HCT116 (cell line): ENCODE data around the gene ACR. TPM values are rescaled to one million over a fixed set of nuclear protein-coding genes. Genes with fewer than 3 reads are reported as not detected.

Experiments used
- ATAC-seq: fragments of 200-7000 bp; cut with Tn5 transposase; 2 replicates; pipeline ENCODE4 v1.9.1; 2020; ENCODE audit warnings: mild to moderate bottlenecking, moderate library complexity
- BruUV-seq: library from RNA; stranded (reverse); fragments of 400-500 nt; replicated peaks from 2 replicates; lab custom pipeline; 2021; lab: Mats Ljungman, UMichigan
- CTCF ChIA-PET: fragments of 300-600 bp; sonication (Branson Sonifier 250); formaldehyde crosslinking; loops from one replicate; lab custom pipeline; 2021; ENCODE audit warnings: antibody characterized with exemption; lab: Charles Lee
- POLR2A ChIA-PET: fragments of 300-600, 350-600 bp; sonication (Branson Sonifier 250); formaldehyde crosslinking; loops from one replicate; lab custom pipeline; 2021; ENCODE audit warnings: antibody characterized with exemption; lab: Charles Lee
- RAD21 ChIA-PET, 2 experiments: fragments of 300-600 bp; sonication (Branson Sonifier 250); formaldehyde crosslinking; loops; one replicate each; lab custom pipeline; 2023; ENCODE audit warnings: low total read pairs in 2 of 2; ENCODE audit not compliant: uncharacterized antibody in 2 of 2, unreplicated experiment in 2 of 2, low non-redundant PET in 1 of 2; lab: Charles Lee
- DNase-seq: peaks from one replicate; pipeline ENCODE4 v3.0.0-alpha.2; 2010; ENCODE audit warnings: low read depth, low spot score
- H2AFZ ChIP-seq: fragments of 200-600 bp; shearing (Covaris generic), sonication (generic); 2 replicates; pipeline ENCODE4 v1.6.1; 2017; ENCODE audit warnings: low read depth, mixed run types, mixed read lengths, antibody characterized with exemption, low read length; ENCODE audit not compliant: poor library complexity, severe bottlenecking
- H3K27ac ChIP-seq: 2 replicates; pipeline ENCODE4 v1.5.1; 2012; ENCODE audit warnings: low read depth, low read length
- H3K27me3 ChIP-seq: fragments of 200-600 bp; sonication (generic); 2 replicates; pipeline ENCODE4 v1.6.1; 2016; ENCODE audit warnings: mixed run types, low read length, mixed read lengths; ENCODE audit not compliant: insufficient read depth
- H3K36me3 ChIP-seq, 2 experiments: fragments of 200-500 bp in 1 of 2; fragments of 200-600 bp in 1 of 2; sonication (Bioruptor generic) in 1 of 2; sonication (generic) in 1 of 2; 2 replicates each; pipeline versions ENCODE4 v1.5.1 to v1.6.1; 2014 to 2016; ENCODE audit warnings: low read length in 2 of 2, inconsistent platforms in 1 of 2, mixed read lengths in 1 of 2, mixed run types in 1 of 2; ENCODE audit not compliant: insufficient read depth in 2 of 2, control insufficient read depth in 1 of 2
- H3K4me1 ChIP-seq, 2 experiments: fragments of 200-600 bp in 1 of 2; sonication (generic) in 1 of 2; 2 replicates each; pipeline versions ENCODE4 v1.5.1 to v1.6.1; 2012 to 2017; ENCODE audit warnings: low read length in 2 of 2, inconsistent platforms in 1 of 2, mild to moderate bottlenecking in 1 of 2, mixed read lengths in 1 of 2, mixed run types in 1 of 2, moderate library complexity in 1 of 2; ENCODE audit not compliant: insufficient read depth in 2 of 2, control insufficient read depth in 1 of 2
- H3K4me2 ChIP-seq: fragments of 200-600 bp; sonication (generic); 2 replicates; pipeline ENCODE4 v1.6.1; 2017; ENCODE audit warnings: mixed run types, low read length, mixed read lengths
- H3K4me3 ChIP-seq, 2 experiments: fragments of 200-600 bp in 1 of 2; sonication (generic) in 1 of 2; replicated peaks in 1 of 2; 2 replicates each; pipeline ENCODE4 v1.5.1; 2011 to 2016; ENCODE audit warnings: low read length in 2 of 2, control low read depth in 1 of 2, low read depth in 1 of 2, mild to moderate bottlenecking in 1 of 2, mixed read lengths in 1 of 2, mixed run types in 1 of 2
- H3K79me2 ChIP-seq: fragments of 200-600 bp; sonication (generic); 2 replicates; pipeline ENCODE4 v1.6.1; 2017; ENCODE audit warnings: mild to moderate bottlenecking, mixed run types, low read length, moderate library complexity, mixed read lengths; ENCODE audit not compliant: insufficient read depth
- H3K9ac ChIP-seq: fragments of 200-600 bp; sonication (generic); 2 replicates; pipeline ENCODE4 v1.6.1; 2016; ENCODE audit warnings: low read length, mixed read lengths
- H3K9me2 ChIP-seq: fragments of 200-600 bp; sonication (generic), shearing (Covaris generic); 2 replicates; pipeline ENCODE4 v1.6.1; 2017; ENCODE audit warnings: mixed run types, mild to moderate bottlenecking, moderate library complexity; ENCODE audit not compliant: insufficient read depth
- H3K9me3 ChIP-seq, 2 experiments: fragments of 200-500 bp in 1 of 2; fragments of 200-600 bp in 1 of 2; sonication (Bioruptor generic) in 1 of 2; sonication (generic) in 1 of 2; 2 replicates each; pipeline ENCODE4 v1.6.1; 2014 to 2017; ENCODE audit warnings: low read length in 2 of 2, mixed read lengths in 2 of 2, inconsistent platforms in 1 of 2, low read depth in 1 of 2, mild to moderate bottlenecking in 1 of 2, mixed run types in 1 of 2, moderate library complexity in 1 of 2; ENCODE audit not compliant: control insufficient read depth in 1 of 2, insufficient read depth in 1 of 2
- H4K20me1 ChIP-seq: fragments of 200-600 bp; sonication (generic), shearing (Covaris generic); 2 replicates; pipeline ENCODE4 v1.6.1; 2017; ENCODE audit warnings: mixed run types, mild to moderate bottlenecking, moderate library complexity; ENCODE audit not compliant: insufficient read depth
- CEBPB ChIP-seq: IDR thresholded peaks from 2 replicates; pipeline ENCODE4 v1.6.1; 2012; ENCODE audit warnings: low read depth
- CTCF ChIP-seq, 3 experiments: fragments of 200-600 bp in 1 of 3; sonication (generic) in 1 of 3; IDR thresholded peaks in 2 of 3; conservative IDR thresholded peaks in 1 of 3; 2 replicates each; pipeline ENCODE4 v1.5.1; 2012 to 2017; ENCODE audit warnings: low read depth in 2 of 3, low read length in 2 of 3, antibody characterized with exemption in 1 of 3, borderline replicate concordance in 1 of 3, control low read depth in 1 of 3, mild to moderate bottlenecking in 1 of 3, mixed read lengths in 1 of 3, mixed run types in 1 of 3, moderate library complexity in 1 of 3; ENCODE audit not compliant: insufficient read depth in 1 of 3
- ELF1 ChIP-seq: IDR thresholded peaks from 2 replicates; pipeline ENCODE4 v1.6.1; 2012; ENCODE audit warnings: low read depth, borderline replicate concordance
- EZH2 ChIP-seq: fragments of 200-600 bp; sonication (generic); IDR thresholded peaks from 2 replicates; pipeline ENCODE4 v1.6.1; 2017; ENCODE audit warnings: antibody characterized with exemption, mixed run types
- EZH2phosphoT487 ChIP-seq: fragments of 200-600 bp; IDR thresholded peaks from 2 replicates; pipeline ENCODE4 v1.6.1; 2018; ENCODE audit warnings: antibody characterized with exemption, borderline replicate concordance
- FOSL1 ChIP-seq: IDR thresholded peaks from 2 replicates; pipeline ENCODE4 v1.6.1; 2012; ENCODE audit warnings: low read depth
- JUND ChIP-seq: IDR thresholded peaks from 2 replicates; pipeline ENCODE4 v1.6.1; 2012
- POLR2AphosphoS5 ChIP-seq: IDR thresholded peaks from 2 replicates; pipeline ENCODE4 v1.6.1; 2011; ENCODE audit warnings: mild to moderate bottlenecking, low read depth, low read length, moderate library complexity
- RAD21 ChIP-seq: IDR thresholded peaks from 2 replicates; pipeline ENCODE4 v1.6.1; 2012; ENCODE audit warnings: low read depth, mild to moderate bottlenecking
- REST ChIP-seq: IDR thresholded peaks from 2 replicates; pipeline ENCODE4 v1.6.1; 2012; ENCODE audit warnings: low read depth
- SIN3A ChIP-seq: IDR thresholded peaks from 2 replicates; pipeline ENCODE4 v1.6.1; 2012; ENCODE audit warnings: low read depth
- TCF7L2 ChIP-seq: IDR thresholded peaks from 2 replicates; pipeline ENCODE4 v1.7.0; 2011; ENCODE audit warnings: borderline replicate concordance, inconsistent platforms; ENCODE audit not compliant: insufficient read depth, insufficient read length; ENCODE audit errors: extremely low read depth
- YY1 ChIP-seq: IDR thresholded peaks from 2 replicates; pipeline ENCODE4 v1.6.1; 2011; ENCODE audit warnings: low read length, low read depth, moderate library complexity, mild to moderate bottlenecking; ENCODE audit not compliant: insufficient replicate concordance; ENCODE audit errors: extremely low read depth
- ZBTB33 ChIP-seq: IDR thresholded peaks from 2 replicates; pipeline ENCODE4 v1.6.1; 2011; ENCODE audit warnings: mild to moderate bottlenecking, low read length, moderate library complexity; ENCODE audit not compliant: insufficient replicate concordance; ENCODE audit errors: extremely low read depth
- ZFX ChIP-seq: fragments of 450-650 bp; IDR thresholded peaks from 2 replicates; pipeline ENCODE4 v1.6.1; 2017
- intact Hi-C: fragments of 100-400 bp; cut with micrococcal nuclease; formaldehyde crosslinking; loops from 2 replicates; pipeline ENCODE4 v1.10.0; 2022
- total RNA-seq: library from RNA; stranded (reverse); gene quantifications from one replicate; pipeline ENCODE4 v1.2.1, GENCODE V29; 2021; ENCODE audit not compliant: unreplicated experiment

Gene ACR
- total RNA-seq, 1 experiment from 2014 or later, result 1.5 TPM

GRCh38 chr22:50688448-50688847 lies 49.6 kb upstream of the ACR start:
- TF ChIP-seq EZH2 (no peak), EZH2phosphoT487 (no peak), ZFX (no peak), FOSL1 (no peak), YY1 (no peak), RAD21 (no peak), SIN3A (no peak), CEBPB (no peak), CTCF (IDR thresholded peaks at IDR 0.05 in 2 of 3, conservative IDR thresholded peaks at IDR 0.05 in 1 of 3; ENCODE audit: borderline replicate concordance in 1 of 3, insufficient read depth in 1 of 3, low read depth in 2 of 3, low read length in 2 of 3) (no peak), JUND (no peak), ELF1 (no peak), POLR2AphosphoS5 (no peak), TCF7L2 (no peak), ZBTB33 (no peak), REST (no peak)
- RAD21 ChIA-PET, result no interaction called here
- Histone ChIP-seq H3K9ac (no peak overlapping the region), H4K20me1 (no peaks in the 10 kb centered on the region), H3K4me3 (no peak overlapping the region), H3K36me3 (no peaks in the 10 kb centered on the region), H3K4me1 (no peaks in the 10 kb centered on the region), H3K79me2 (no peaks in the 10 kb centered on the region), H3K9me3 (no peaks in the 10 kb centered on the region), H2AFZ (no peak overlapping the region), H3K27me3 (no peaks in the 10 kb centered on the region), H3K9me2 (no peaks in the 10 kb centered on the region), H3K27ac (no peak overlapping the region), H3K4me2 (no peak overlapping the region)
- DNase-seq (no peak), ATAC-seq (no peak)
- CTCF ChIA-PET, result no interaction called here
- POLR2A ChIA-PET, result no interaction called here
- intact Hi-C loops, result no loop called here
- BruUV-seq, result no TSS peak
